Stimulated activated CD8-positive, alpha-beta memory T cell treated with anti-CD3 and anti-CD28 coated beads, Interleukin-4, amount 100 ng/mL, for 48 hours (primary cell): Measurements from ENCODE around the gene CFAP20DC.
"Not testable (repeated sequence)": the region's sequence is repeated elsewhere in the genome, so short reads cannot be mapped to it uniquely, and the experiment has no call there.

Experiments
- DNase-seq: peaks from one replicate; pipeline ENCODE4 v3.0.0-alpha.2; 2020

The CFAP20DC gene

DNA sequence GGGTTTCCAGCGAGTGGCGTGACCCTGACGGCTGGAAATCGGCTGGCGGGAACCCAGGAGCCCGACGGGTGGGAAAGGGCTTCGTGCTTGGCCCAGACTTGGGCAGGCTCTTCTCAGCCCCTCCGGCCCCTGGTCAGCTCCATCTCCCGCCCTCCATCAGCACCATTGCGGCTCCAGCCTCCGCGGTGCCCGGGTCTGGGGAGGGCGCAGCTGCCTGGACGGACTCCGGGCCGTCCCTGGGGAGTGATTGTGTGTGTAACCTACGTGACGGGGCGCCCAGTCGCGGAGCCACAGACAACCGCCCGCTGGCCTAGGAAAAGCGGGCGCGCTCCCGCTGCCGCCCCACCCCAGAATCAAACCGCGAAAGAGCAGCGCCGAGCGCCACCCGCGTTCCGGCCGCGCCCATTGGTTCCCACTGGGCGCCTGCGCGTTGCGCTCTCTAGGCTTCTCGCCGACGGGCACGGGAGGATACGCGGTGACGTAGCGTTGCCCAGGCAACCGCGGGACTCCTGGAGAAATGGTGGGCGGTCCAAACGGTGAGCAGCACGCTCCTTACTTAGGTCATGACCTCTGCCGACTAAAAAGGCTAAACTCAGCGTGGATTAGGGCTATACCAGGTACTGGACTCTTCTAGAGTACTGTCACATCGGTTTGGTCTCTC lies at the start of gene CFAP20DC:
TSS of gene CFAP20DC (minus strand) at position 355 of the 661 bp plus-strand sequence. CDS start 394 bp downstream, outside the sequence.
- peak; percentile 94 for DNase-seq

DNA sequence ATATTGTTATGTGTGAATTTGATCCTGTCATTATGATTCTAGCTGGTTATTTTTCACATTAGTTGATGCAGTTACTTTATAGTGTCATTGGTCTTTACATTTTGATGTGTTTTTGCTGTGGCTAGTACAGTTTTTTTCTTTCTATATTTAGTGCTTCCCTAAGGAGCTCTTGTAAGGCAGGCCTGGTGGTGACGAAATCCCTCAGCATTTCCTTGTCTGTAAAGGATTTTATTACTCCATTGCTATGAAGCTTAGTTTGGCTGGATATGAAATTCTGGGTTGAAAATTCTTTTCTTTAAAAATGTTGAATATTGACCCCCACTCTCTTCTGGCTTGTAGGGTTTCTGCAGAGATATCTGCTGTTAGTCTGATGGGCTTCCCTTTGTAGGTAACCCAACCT lies 48.7 kb upstream of the CFAP20DC start:
- DNase-seq = not testable (repeated sequence)

GRCh38 chr3:59094446-59094845 lies 44.6 kb upstream of the CFAP20DC start:
- no peak for DNase-seq

DNA sequence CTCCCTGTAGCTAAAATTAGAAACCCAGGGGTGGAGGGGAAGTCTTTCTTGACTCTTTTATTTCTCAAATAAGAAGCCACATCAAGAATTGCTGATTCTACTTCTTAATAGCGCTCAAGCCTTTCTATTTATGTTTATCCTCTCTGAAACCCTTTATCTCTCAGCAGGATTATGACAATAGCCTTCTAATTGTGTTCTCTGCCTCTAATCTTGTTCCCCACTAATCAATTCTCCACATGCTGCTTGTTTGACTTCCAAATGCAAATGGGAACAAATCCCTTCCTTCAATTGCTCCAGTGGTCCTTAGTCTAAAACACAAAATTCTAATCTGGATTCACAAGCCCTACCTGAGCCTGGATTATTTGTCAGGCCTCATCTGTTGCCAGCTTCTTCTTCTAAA lies 43.7 kb upstream of the CFAP20DC start:
- DNase-seq = no peak

DNA sequence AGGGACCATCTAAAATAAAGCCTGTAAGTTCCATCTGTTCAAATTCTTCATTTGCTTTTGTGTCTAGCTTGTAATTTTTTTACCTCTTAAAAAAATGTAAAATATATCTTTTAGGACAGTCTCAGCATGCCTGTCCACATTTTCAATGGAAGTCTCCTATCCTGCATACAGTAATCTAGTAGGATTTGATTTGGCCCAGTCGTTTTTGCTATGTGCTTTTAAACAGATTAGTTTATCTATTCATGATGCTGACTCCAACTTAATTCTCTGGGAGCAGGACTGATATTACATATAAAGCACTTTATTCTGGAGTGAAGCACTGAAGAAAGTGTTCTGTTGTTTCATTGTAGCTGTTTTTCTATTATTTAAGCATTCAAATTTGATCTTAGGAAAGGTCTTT lies 38.9 kb upstream of the CFAP20DC start:
- no peak for DNase-seq

DNA sequence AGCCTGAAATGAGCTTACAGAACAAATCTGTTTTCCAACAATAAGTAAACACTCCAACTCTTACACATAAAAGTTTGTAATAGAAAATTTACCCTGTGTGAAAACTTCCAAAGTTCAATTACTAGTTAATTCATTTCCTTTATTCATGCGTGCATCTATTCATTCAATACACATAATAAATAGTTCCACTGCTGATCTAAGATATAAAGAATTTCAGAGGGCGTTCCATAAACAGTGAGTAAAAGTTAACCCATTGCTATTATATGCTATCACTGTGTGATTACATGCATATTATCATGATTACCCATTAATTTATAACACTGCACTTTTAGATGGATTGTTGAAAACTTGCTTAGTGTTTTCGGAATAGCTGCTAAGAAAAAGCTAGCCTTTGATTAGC lies 36.2 kb upstream of the CFAP20DC start:
- no peak for DNase-seq

DNA sequence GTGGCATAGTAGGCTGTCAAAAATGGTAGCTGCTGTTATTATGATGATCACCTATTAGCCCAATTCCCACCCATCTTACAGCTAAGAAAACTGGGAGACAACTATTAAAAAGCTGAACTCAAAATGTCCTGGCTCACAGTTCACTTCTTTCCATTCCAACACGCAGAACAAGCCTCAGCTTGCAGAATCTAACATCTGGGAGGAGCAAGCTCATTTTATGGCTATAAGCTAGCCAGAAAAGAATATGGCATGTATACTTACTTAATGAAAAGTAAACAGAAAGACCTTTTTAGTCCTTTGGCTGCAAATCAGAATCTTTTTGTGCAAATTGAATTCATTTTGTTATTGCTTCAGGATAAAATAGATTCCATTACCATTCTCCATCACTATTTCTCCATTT lies 34.8 kb upstream of the CFAP20DC start:
- no peak for DNase-seq

DNA sequence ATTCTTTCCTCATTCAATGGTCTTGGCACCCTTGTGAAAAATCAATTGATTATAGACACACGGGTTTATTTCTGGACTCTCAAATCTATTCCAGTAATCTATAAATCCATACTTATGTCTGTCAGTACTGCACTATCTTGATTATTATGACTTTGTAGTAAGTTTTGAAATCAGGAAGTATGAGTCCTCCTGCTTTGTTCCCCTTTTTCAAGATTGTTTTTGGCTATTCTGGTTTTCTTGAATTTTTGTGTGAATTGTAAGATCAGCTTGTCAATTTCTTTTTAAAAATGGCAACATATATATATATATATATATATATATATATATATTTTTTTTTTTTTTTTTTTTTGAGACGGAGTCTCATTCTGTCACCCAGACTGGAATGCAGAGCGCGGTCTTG lies 32.3 kb upstream of the CFAP20DC start:
- no peak for DNase-seq

GRCh38 chr3:59081071-59081470 lies 31.2 kb upstream of the CFAP20DC start:
- no peak for DNase-seq

DNA sequence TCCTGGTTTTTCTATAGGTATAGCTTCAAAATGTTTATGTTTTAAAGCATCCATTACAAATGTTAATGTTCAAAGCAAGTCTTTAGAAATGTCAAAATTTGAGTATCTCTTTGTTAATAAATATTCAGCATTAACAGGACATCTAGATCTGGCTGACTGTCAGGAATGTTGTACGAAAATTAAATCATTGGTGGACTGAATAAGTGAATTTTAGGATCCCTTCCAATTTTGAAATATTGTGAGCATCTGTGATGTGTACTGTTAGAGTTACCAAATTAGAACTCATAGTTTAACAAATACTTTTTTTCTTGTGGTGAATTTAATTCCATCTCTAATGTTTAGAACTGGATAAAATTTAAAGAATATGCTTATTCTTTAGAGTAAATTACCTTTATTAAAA lies 30.1 kb upstream of the CFAP20DC start:
- DNase-seq = no peak

GRCh38 chr3:59074764-59075163 lies 24.9 kb upstream of the CFAP20DC start:
- no peak for DNase-seq

DNA sequence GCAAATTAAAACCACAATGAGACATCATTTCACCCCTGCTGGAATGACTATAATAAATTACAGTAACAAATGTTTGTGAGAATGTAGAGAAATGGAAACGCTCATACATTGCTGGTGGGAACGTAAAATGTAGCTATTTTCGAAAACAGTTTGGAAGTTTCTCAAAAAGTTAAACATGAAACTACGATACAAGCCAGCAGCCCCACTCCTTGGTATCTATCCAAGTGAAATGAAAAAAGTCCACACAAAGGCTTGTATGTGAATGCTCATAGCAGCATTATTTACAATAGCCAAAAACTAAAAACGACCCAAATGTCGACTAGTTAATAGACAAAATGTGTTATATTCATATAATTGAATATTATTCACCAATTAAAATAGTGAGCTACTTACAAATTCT lies 22.9 kb upstream of the CFAP20DC start:
- DNase-seq = no peak

- no peak for DNase-seq
Observed at GRCh38 chr3:59069838-59070237, 20.0 kb upstream of the CFAP20DC start.

DNA sequence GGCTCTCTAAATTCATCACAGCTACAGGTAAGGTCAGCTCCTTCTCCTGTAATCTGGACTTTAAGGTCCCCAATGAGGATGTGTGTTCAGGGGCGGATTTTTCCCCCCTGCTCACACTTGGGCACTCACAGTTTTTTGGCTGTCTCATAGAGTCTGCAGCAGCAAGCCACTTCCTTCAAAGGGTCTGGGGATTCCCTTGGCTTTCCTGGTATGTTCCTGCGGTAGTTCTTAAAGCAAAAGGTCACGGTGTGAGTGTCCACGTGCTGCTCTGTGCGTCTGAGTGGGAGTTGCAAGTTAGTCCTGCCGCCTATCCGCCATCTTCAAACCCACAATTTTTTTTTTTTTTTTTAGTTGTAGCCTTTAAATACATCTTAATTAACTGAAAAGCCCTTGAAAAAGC lies 15.4 kb upstream of the CFAP20DC start:
- DNase-seq = no peak

- DNase-seq = no peak
Observed at GRCh38 chr3:59064728-59065127, 14.9 kb upstream of the CFAP20DC start.

DNA sequence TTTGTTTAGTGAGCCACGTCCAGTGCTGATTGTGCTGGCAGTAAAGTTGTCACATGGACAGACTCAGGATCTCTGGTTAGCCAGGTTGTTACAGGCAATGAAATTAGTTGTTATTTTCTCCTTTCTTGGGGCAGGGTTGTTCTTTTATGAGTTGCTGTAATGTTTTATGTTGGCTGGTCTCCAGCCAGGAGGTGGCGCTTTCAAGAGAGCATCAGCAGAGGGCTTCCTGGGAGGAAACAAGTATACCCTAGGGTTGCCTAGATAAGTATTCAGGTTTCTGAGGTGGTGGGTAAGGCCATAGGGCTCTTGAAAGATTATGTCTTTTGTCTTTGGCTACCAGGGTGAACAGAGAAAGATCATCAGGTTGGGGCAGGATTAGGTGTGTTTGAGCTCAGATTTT lies 14.5 kb upstream of the CFAP20DC start:
- DNase-seq = no peak

- DNase-seq = no peak
Observed at GRCh38 chr3:59056706-59057105, 6.9 kb upstream of the CFAP20DC start.

GRCh38 chr3:59052803-59053411 lies 3.1 kb upstream of the CFAP20DC start:
- DNase-seq = no peak

GRCh38 chr3:59050811-59051414 lies 1.1 kb upstream of the CFAP20DC start:
- not testable (repeated sequence) for DNase-seq

DNA sequence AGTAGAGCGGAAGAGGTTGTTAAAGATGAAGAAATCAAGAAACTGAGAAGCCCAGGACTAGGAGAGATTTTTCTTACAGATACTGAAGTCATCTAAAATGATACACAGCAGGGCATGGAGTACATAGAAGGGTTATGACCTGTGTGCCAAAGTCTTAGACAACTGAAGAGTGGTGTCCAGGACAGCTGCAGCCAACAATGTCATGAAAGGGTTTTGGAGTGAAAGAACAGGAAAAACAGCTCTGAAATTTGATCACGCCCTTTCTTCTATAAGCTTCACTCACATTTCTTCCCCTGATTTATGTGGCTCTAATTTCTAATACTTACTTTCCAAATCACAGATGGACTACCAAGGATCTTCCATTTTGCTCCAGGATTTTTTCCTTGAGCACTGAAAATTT lies 3.0 kb downstream of the CFAP20DC start:
- DNase-seq = no peak

- DNase-seq = no peak
Observed at GRCh38 chr3:59043391-59043790, 6.4 kb downstream of the CFAP20DC start.

DNA sequence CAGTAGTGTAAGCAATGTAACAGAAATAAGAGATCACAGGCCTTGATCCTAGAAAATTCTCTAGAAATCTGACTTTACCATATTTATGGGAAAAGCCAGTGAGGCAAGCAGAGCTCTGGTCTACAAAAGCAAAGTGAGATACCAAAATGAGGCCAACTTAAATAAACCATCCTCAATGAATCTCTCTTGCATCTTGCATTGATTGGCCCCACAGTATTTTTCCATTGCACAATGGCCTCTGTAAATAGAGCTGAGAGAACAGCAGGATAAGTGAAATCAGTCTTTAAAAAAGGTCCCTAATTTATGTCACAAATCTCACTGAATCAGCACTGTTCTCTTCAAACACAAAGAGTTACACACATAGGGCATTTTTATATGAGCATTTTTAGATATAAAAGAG lies 8.9 kb downstream of the CFAP20DC start:
- no peak for DNase-seq

DNA sequence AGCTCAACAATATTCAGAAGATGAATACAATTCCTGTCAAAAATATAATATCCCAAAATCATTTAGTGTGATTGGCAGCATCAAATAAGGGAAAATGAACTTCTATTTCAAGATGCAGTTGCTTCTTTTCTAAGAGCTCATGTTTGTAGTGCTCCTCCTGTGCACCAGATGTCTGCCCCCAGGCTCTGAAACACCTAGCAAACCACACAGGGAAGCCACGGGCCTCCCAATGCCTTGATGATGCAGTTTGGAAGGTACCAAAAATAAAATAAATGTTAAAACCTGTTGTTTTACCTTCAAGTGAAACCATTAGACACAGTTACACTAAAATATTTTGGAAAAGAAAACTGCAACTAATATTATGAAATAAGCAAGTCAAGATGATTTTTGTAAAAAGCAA lies 22.2 kb downstream of the CFAP20DC start:
- no peak for DNase-seq

DNA sequence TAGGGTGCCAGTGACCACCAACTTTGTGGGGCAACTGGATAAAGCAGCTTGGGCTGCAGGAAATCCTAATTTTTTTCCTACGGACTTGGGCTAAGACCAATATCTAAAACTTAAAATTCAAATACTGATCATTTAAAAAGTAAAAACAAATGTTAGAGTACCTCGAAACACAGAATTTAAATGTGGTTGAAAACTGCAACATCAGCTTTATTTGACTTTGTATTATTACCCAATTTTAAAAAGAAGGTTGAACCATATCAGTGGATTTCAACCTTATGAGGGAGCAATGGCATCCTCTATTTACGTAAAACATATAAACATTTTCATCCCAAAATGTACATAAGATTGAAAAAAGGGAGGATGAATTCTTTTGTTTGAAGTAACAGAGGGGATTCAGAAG lies 26.2 kb downstream of the CFAP20DC start:
- DNase-seq = no peak

DNA sequence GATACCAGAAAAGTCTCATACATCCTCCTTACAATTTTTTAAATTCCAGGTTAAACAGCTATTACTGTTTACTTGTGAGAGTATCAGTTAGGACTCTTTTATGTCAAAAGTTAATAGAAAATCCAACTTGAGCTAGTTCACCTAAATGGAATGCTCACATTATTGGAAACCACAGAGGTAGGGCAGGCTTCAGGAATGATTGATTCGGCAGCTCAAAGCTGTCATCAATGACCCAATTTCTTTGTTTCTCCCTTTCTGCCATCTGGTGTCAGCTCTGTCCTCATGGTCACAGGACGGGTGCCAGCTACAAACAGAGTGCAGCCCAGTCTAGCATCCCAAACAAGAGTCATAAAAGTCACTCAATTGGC lies 32.2 kb downstream of the CFAP20DC start:
- DNase-seq = no peak
